ENCODE results near the gene NAALADL2. TPM values are rescaled to one million over a fixed set of nuclear protein-coding genes. Genes with fewer than 3 reads are reported as not detected.

NAALADL2 gene
- total and polyA plus RNA-seq, 2 of the 8 experiments (the other 6 are each of a cell fraction or from before 2014, with no cell fraction given): 0.12 to 0.22 TPM

DNA sequence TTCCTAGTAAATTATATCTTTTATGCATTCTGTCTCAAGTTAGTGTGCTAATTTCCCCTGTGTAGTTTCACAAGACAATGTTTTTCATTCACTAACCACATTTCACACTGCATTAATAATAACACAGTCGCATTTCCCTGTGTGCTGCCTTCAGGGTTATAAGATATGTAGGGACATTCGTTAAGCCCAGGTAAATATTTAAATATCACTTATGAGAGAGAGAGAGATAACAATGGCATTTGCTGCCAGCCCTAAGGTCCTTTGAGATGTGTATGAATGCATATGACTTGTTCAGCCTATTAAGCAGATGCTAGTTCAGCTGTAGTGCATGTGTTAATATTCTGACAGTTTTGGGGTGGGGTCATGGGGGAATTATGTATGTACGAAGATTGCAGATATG lies 876.7 kb downstream of the NAALADL2 start:
- Histone ChIP-seq H3K4ac (replicated peaks; ENCODE audit: insufficient read length, low read depth, low read length) (no peak overlapping the region), H3K23me2 (ENCODE audit: low read depth, low read length) (no peaks in the 10 kb centered on the region), H3K23ac (ENCODE audit: insufficient read length) (no peak overlapping the region), H3K4me2 (ENCODE audit: insufficient read depth in 1 of 2, low read depth in 2 of 2, low read length in 2 of 2) (no peak overlapping the region), H4K8ac (ENCODE audit: extremely low read depth, insufficient read depth, low read length) (no peak overlapping the region), H3K9me3 (ENCODE audit: insufficient read depth in 2 of 2, low read depth in 1 of 2, low read length in 1 of 2) (peaks cover 13 to 14% of the 10 kb centered on the region in 2 experiments; a peak in 2 of 4 replicates), H2BK20ac (ENCODE audit: low read length) (no peak overlapping the region), H2BK5ac (ENCODE audit: low read depth, low read length) (no peak overlapping the region), H2BK15ac (ENCODE audit: low read length) (no peak overlapping the region), H4K20me1 (replicated peaks in 1 of 2; ENCODE audit: control insufficient read depth in 1 of 2, insufficient read depth in 2 of 2, low read length in 2 of 2) (no peaks in the 10 kb centered on the region), H3K56ac (replicated peaks; ENCODE audit: insufficient read length, low read depth, low read length) (no peak overlapping the region), H2AFZ (ENCODE audit: low read length) (no peak overlapping the region), H3K36me3 (ENCODE audit: control insufficient read depth in 2 of 4, insufficient read depth in 4 of 4, low read length in 3 of 4) (no peaks in the 10 kb centered on the region), H3K27me3 (replicated peaks in 1 of 4; ENCODE audit: control insufficient read depth in 3 of 4, extremely low read depth in 1 of 4, insufficient read depth in 3 of 4, low read length in 3 of 4) (no peaks in the 10 kb centered on the region), H3K79me1 (ENCODE audit: low read depth, low read length) (no peaks in the 10 kb centered on the region), H3K4me3 (ENCODE audit: extremely low read depth in 1 of 4, insufficient read depth in 2 of 4, low read depth in 3 of 4, low read length in 4 of 4) (no peak overlapping the region), H4K91ac (replicated peaks; ENCODE audit: insufficient read length, low read length) (no peak overlapping the region), H3K18ac (ENCODE audit: extremely low read depth, low read length) (no peak overlapping the region), H3K14ac (ENCODE audit: insufficient read length) (no peak overlapping the region), H2AK5ac (ENCODE audit: low read depth, low read length) (no peak overlapping the region), H3K4me1 (replicated peaks in 1 of 4; ENCODE audit: control insufficient read depth in 3 of 4, insufficient read depth in 4 of 4, low read length in 3 of 4) (no peaks in the 10 kb centered on the region), H4K5ac (ENCODE audit: insufficient read length, low read depth, low read length) (no peak overlapping the region), H3K27ac (ENCODE audit: low read depth, low read length) (no peak overlapping the region), H2BK12ac (ENCODE audit: low read depth, low read length) (no peak overlapping the region), H2BK120ac (replicated peaks; ENCODE audit: low read depth, low read length) (no peak overlapping the region), H3K9ac (replicated peaks in 1 of 4; ENCODE audit: extremely low read depth in 1 of 4, low read depth in 3 of 4, low read length in 3 of 4) (no peak overlapping the region), H3K79me2 (ENCODE audit: control insufficient read depth in 1 of 2, insufficient read depth in 2 of 2, low read length in 2 of 2) (no peaks in the 10 kb centered on the region)
- CTCF ChIA-PET (ENCODE audit: partially characterized antibody): interaction anchor here (1.3 kb wide), 1 partner anchor 13 kb away, joined by 3 read pairs; no protein-coding TSS in a partner anchor
- FAIRE-seq (no peak), DNase-seq (ENCODE audit: low read depth in 1 of 2, low spot score in 2 of 2) (no peak)
- POLR2A ChIA-PET (ENCODE audit: partially characterized antibody): no interaction called here
- 88% methylated on average over 3 of the region's 3 CpGs; no CpG with 5 or more reads in 1 of the 2 experiments for WGBS, 2 experiments (ENCODE audit: extremely low coverage in 1 of 2, insufficient coverage in 1 of 2, insufficient read length in 1 of 2, insufficient replicate concordance in 2 of 2, low coverage in 1 of 2, low lambda C conversion rate in 2 of 2, missing lambda C conversion rate in 1 of 2)
- no peak for TF ChIP-seq JUND (IDR thresholded peaks at IDR 0.05; ENCODE audit: low read length)
- no peak for TF ChIP-seq SAP30 (IDR thresholded peaks at IDR 0.05; ENCODE audit: insufficient read depth, insufficient replicate concordance, low read length)
- no peak for TF ChIP-seq EZH2 (IDR thresholded peaks at IDR 0.05; ENCODE audit: low read depth, low read length, severe bottlenecking)
- TF ChIP-seq BRCA1 (IDR thresholded peaks at IDR 0.05; ENCODE audit: low read depth, low read length): no peak
- TF ChIP-seq, protein P1, sequence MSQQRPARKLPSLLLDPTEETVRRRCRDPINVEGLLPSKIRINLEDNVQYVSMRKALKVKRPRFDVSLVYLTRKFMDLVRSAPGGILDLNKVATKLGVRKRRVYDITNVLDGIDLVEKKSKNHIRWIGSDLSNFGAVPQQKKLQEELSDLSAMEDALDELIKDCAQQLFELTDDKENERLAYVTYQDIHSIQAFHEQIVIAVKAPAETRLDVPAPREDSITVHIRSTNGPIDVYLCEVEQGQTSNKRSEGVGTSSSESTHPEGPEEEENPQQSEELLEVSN (IDR thresholded peaks at IDR 0.05): no peak
- TF ChIP-seq EGR1 (IDR thresholded peaks at IDR 0.05; ENCODE audit: borderline replicate concordance, low read depth, low read length): no peak
- no peak for TF ChIP-seq POU5F1 (IDR thresholded peaks at IDR 0.05; ENCODE audit: low read depth, low read length)
- no peak for TF ChIP-seq NANOG (IDR thresholded peaks at IDR 0.05; ENCODE audit: insufficient read depth, low read depth, low read length, poor library complexity, severe bottlenecking)
- TF ChIP-seq CEBPB (IDR thresholded peaks at IDR 0.05; ENCODE audit: low read depth, low read length): no peak
- TF ChIP-seq HDAC6 (IDR thresholded peaks at IDR 0.05; ENCODE audit: low read depth, low read length): no peak
- TF ChIP-seq GTF2F1 (IDR thresholded peaks at IDR 0.05; ENCODE audit: borderline replicate concordance, low read depth, low read length): no peak
- no peak for TF ChIP-seq CHD2 (IDR thresholded peaks at IDR 0.05; ENCODE audit: low read length)
- TF ChIP-seq RBBP5 (IDR thresholded peaks at IDR 0.05; ENCODE audit: borderline replicate concordance, low read depth, low read length): no peak
- no peak for TF ChIP-seq SIX5 (IDR thresholded peaks at IDR 0.05; ENCODE audit: low read depth, low read length)
